H9 (cell line): ENCODE results near the gene NFILZ. TPM values are rescaled to one million over a fixed set of nuclear protein-coding genes. Genes with fewer than 3 reads are reported as not detected.

Experiments used
- DNase-seq: peaks from one replicate; pipeline ENCODE4 v3.0.0-alpha.2; 2017
- H2AFZ ChIP-seq: one replicate; pipeline ENCODE4 v1.6.1; 2013; ENCODE audit warnings: mild to moderate bottlenecking, low read length, control low read depth, moderate library complexity
- H2AK5ac ChIP-seq: 2 replicates; pipeline ENCODE4 v1.6.1; 2013; ENCODE audit warnings: low read length, control low read depth, mixed read lengths; ENCODE audit not compliant: insufficient read length
- H2BK120ac ChIP-seq: one replicate; pipeline ENCODE4 v1.6.1; 2013; ENCODE audit warnings: low read depth, mild to moderate bottlenecking, low read length, control low read depth, inconsistent platforms; ENCODE audit not compliant: poor library complexity, severe bottlenecking
- H2BK12ac ChIP-seq: 2 replicates; pipeline ENCODE4 v1.6.1; 2013; ENCODE audit warnings: low read length, control low read depth, mixed read lengths, low read depth; ENCODE audit not compliant: insufficient read length
- H2BK15ac ChIP-seq: 2 replicates; pipeline ENCODE4 v1.6.1; 2013; ENCODE audit warnings: low read depth, low read length, control low read depth
- H2BK20ac ChIP-seq: one replicate; pipeline ENCODE4 v1.6.1; 2013; ENCODE audit warnings: low read depth, mild to moderate bottlenecking, low read length, control low read depth, inconsistent platforms; ENCODE audit not compliant: poor library complexity, severe bottlenecking
- H2BK5ac ChIP-seq: 2 replicates; pipeline ENCODE4 v1.6.1; 2013; ENCODE audit warnings: low read length, control low read depth, mixed read lengths; ENCODE audit not compliant: insufficient read length
- H3K14ac ChIP-seq: 2 replicates; pipeline ENCODE4 v1.6.1; 2013; ENCODE audit warnings: low read length, control low read depth; ENCODE audit not compliant: insufficient read depth
- H3K18ac ChIP-seq: 2 replicates; pipeline ENCODE4 v1.6.1; 2013; ENCODE audit warnings: low read depth, mild to moderate bottlenecking, mixed read lengths, low read length, control low read depth; ENCODE audit not compliant: insufficient read length
- H3K23ac ChIP-seq: 2 replicates; pipeline ENCODE4 v1.6.1; 2013; ENCODE audit warnings: low read length, control low read depth, mixed read lengths, low read depth; ENCODE audit not compliant: insufficient read length
- H3K23me2 ChIP-seq: 2 replicates; pipeline ENCODE4 v1.6.1; 2013; ENCODE audit warnings: low read depth, mild to moderate bottlenecking, mixed read lengths, low read length, control low read depth; ENCODE audit not compliant: insufficient read length, poor library complexity, severe bottlenecking
- H3K27ac ChIP-seq: 2 replicates; pipeline ENCODE4 v1.5.1; 2013; ENCODE audit warnings: low read length, control low read depth, mixed read lengths, low read depth; ENCODE audit not compliant: insufficient read length
- H3K27me3 ChIP-seq: 2 replicates; pipeline ENCODE4 v1.6.1; 2013; ENCODE audit warnings: low read length, control low read depth, inconsistent platforms; ENCODE audit not compliant: insufficient read depth
- H3K4ac ChIP-seq: 2 replicates; pipeline ENCODE4 v1.6.1; 2013; ENCODE audit warnings: low read depth, mild to moderate bottlenecking, control low read depth, inconsistent platforms, low read length, moderate library complexity
- H3K4me1 ChIP-seq: 2 replicates; pipeline ENCODE4 v1.6.1; 2013; ENCODE audit warnings: low read length, control low read depth, inconsistent platforms; ENCODE audit not compliant: insufficient read depth
- H3K4me2 ChIP-seq: 2 replicates; pipeline ENCODE4 v1.6.1; 2013; ENCODE audit warnings: low read length, control low read depth, mixed read lengths; ENCODE audit not compliant: insufficient read length, insufficient read depth
- H3K56ac ChIP-seq: 2 replicates; pipeline ENCODE4 v1.6.1; 2013; ENCODE audit warnings: low read depth, mild to moderate bottlenecking, mixed read lengths, low read length, control low read depth; ENCODE audit not compliant: insufficient read length
- H3K79me1 ChIP-seq: 2 replicates; pipeline ENCODE4 v1.6.1; 2013; ENCODE audit warnings: low read depth, mild to moderate bottlenecking, moderate library complexity, low read length, control low read depth, inconsistent platforms; ENCODE audit not compliant: insufficient read depth, poor library complexity, severe bottlenecking
- H3K79me2 ChIP-seq: 2 replicates; pipeline ENCODE4 v1.6.1; 2013; ENCODE audit warnings: low read length, control low read depth, inconsistent platforms; ENCODE audit not compliant: insufficient read depth
- H3K9ac ChIP-seq: 2 replicates; pipeline ENCODE4 v1.6.1; 2013; ENCODE audit warnings: low read length, control low read depth, mixed read lengths; ENCODE audit not compliant: insufficient read length; ENCODE audit errors: extremely low read depth
- H3K9me3 ChIP-seq: one replicate; pipeline ENCODE4 v1.6.1; 2013; ENCODE audit warnings: low read depth, low read length, inconsistent platforms; ENCODE audit not compliant: control insufficient read depth
- H3T11ph ChIP-seq: one replicate; pipeline ENCODE4 v1.6.1; 2013; ENCODE audit warnings: mild to moderate bottlenecking, low read length, control low read depth, inconsistent platforms
- H4K20me1 ChIP-seq: one replicate; pipeline ENCODE4 v1.6.1; 2013; ENCODE audit not compliant: control insufficient read depth, insufficient read length, insufficient read depth
- H4K5ac ChIP-seq: 2 replicates; pipeline ENCODE4 v1.6.1; 2013; ENCODE audit warnings: low read depth, mild to moderate bottlenecking, mixed read lengths, low read length, control low read depth; ENCODE audit not compliant: insufficient read length
- H4K8ac ChIP-seq: replicated peaks from 2 replicates; pipeline ENCODE4 v1.6.1; 2013; ENCODE audit warnings: low read length, control low read depth, mixed read lengths, low read depth; ENCODE audit not compliant: insufficient read length
- H4K91ac ChIP-seq: 2 replicates; pipeline ENCODE4 v1.6.1; 2013; ENCODE audit warnings: low read depth, mild to moderate bottlenecking, moderate library complexity, mixed read lengths, low read length, control low read depth; ENCODE audit not compliant: insufficient read length
- H3K27ac Mint-ChIP-seq, 3 experiments: 2 replicates in 2 of 3; 3 replicates in 1 of 3; pipeline ENCODE4 v1.8.0; 2020 to 2021; ENCODE audit warnings: mixed read lengths in 3 of 3, mild to moderate bottlenecking in 1 of 3, moderate library complexity in 1 of 3
- H3K27me3 Mint-ChIP-seq: 2 replicates; pipeline ENCODE4 v1.8.0; 2021; ENCODE audit warnings: low read depth, mild to moderate bottlenecking, moderate library complexity, mixed read lengths
- H3K36me3 Mint-ChIP-seq, 3 experiments: 2 replicates in 2 of 3; 3 replicates in 1 of 3; pipeline ENCODE4 v1.8.0; 2020 to 2021; ENCODE audit warnings: low read depth in 3 of 3, mixed read lengths in 3 of 3; ENCODE audit not compliant: insufficient read depth in 1 of 3
- H3K4me1 Mint-ChIP-seq, 2 experiments: 2 replicates each; pipeline ENCODE4 v1.8.0; 2020; ENCODE audit warnings: mixed read lengths in 2 of 2
- H3K4me3 Mint-ChIP-seq, 2 experiments: 2 replicates in 1 of 2; 3 replicates in 1 of 2; pipeline ENCODE4 v1.8.0; 2020 to 2021; ENCODE audit warnings: mild to moderate bottlenecking in 2 of 2, mixed read lengths in 2 of 2, moderate library complexity in 1 of 2
- H3K9me3 Mint-ChIP-seq, 2 experiments: 2 replicates in 1 of 2; 3 replicates in 1 of 2; pipeline ENCODE4 v1.8.0; 2020; ENCODE audit warnings: mild to moderate bottlenecking in 2 of 2, mixed read lengths in 2 of 2, moderate library complexity in 1 of 2
- WGBS: extraction: QIAGEN DNeasy Blood & Tissue Kit; methylation state at CpG from one replicate; pipeline ENCODE4 v1.1.7; 2013; ENCODE audit warnings: missing lambda C conversion rate, low lambda C conversion rate, mixed read lengths; ENCODE audit not compliant: insufficient read length; ENCODE audit errors: extremely low coverage; 5-methylcytosine and 5-hydroxymethylcytosine counted together
- total RNA-seq: library from RNA; stranded (reverse); gene quantifications from 2 replicates; pipeline ENCODE4 v1.2.1, GENCODE V29; 2021
- TF ChIP-seq, protein P1 (sequence below): fragments of 200-600 bp; sonication (generic); conservative IDR thresholded peaks from 3 replicates; pipeline ENCODE4 v1.8.0; 2021; ENCODE audit warnings: antibody characterized with exemption, mild to moderate bottlenecking

Gene NFILZ
- total RNA-seq, 1 experiment from 2014 or later = not detected

DNA sequence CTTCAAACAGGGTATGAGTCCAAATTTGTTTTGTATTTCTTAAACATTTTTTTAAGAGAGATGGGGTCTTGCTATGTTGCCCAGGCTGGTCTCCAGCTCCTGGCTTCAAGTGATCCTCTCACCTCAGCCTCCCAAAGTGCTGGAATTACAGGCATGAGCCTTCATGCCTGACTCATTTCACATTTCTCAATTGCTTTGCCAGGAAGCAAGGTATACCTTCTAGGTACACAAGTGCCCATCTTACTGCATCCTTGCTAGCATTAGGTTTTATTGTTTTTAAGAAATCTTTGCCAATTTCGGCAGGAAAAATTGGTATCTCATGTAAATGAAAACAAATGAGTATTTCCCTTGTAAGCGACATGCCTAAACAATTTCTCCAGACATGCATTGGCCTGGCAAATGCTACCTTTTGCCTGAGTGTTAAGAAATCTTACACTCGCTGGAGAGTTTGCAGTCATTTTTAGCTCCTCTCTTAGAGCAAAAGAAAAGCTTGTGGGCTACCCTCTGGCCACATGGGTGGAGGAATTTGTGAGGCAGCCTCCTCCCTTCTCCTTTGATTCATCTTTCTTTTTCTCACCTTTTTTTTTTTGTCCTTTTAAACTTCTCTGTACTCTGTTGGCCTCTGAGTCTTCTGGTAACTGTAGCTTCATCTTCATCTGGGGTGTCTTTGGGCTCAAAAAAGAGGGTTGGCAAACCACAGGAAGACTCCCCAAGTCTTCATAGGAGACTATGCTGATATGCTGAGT, 35.2 kb downstream of the NFILZ start:
- H3K9ac ChIP-seq = no peak overlapping the region
- no peaks in the 10 kb centered on the region for H3K23me2 ChIP-seq
- no peak overlapping the region for H3K4me2 ChIP-seq
- Mint-ChIP-seq H3K27ac (no peak overlapping the region), H3K4me3 (no peak overlapping the region), H3K9me3 (peaks cover 0 to 19% of the 10 kb centered on the region in 2 experiments; a peak in 2 of 5 replicates), H3K27me3 (peaks cover 10% of the 10 kb centered on the region), H3K4me1 (peaks cover 0 to 5% of the 10 kb centered on the region in 2 experiments; a peak in 2 of 4 replicates), H3K36me3 (no peaks in the 10 kb centered on the region)
- H4K8ac ChIP-seq = no peak overlapping the region
- H3K79me1 ChIP-seq = no peaks in the 10 kb centered on the region
- no peak overlapping the region for H4K91ac ChIP-seq
- no peak overlapping the region for H3K56ac ChIP-seq
- H3K4ac ChIP-seq = no peak overlapping the region
- H3K27me3 ChIP-seq = no peaks in the 10 kb centered on the region
- H3K18ac ChIP-seq = no peak overlapping the region
- no peak overlapping the region for H3K27ac ChIP-seq
- no peaks in the 10 kb centered on the region for H4K20me1 ChIP-seq
- H3K9me3 ChIP-seq = no peaks in the 10 kb centered on the region
- H2BK15ac ChIP-seq = no peak overlapping the region
- H3K4me1 ChIP-seq = no peaks in the 10 kb centered on the region
- no peak overlapping the region for H2BK5ac ChIP-seq
- H2AK5ac ChIP-seq = no peak overlapping the region
- no peak overlapping the region for H2BK120ac ChIP-seq
- no CpG with 5 or more reads among the region's 3 CpGs for WGBS
- no peak overlapping the region for H2BK12ac ChIP-seq
- no peak overlapping the region for H4K5ac ChIP-seq
- no peak overlapping the region for H3T11ph ChIP-seq
- no peak overlapping the region for H3K14ac ChIP-seq
- no peak overlapping the region for H2AFZ ChIP-seq
- H3K79me2 ChIP-seq = no peaks in the 10 kb centered on the region
- DNase-seq = no peak
- no peak overlapping the region for H2BK20ac ChIP-seq
- H3K23ac ChIP-seq = no peak overlapping the region
- TF ChIP-seq, protein P1, sequence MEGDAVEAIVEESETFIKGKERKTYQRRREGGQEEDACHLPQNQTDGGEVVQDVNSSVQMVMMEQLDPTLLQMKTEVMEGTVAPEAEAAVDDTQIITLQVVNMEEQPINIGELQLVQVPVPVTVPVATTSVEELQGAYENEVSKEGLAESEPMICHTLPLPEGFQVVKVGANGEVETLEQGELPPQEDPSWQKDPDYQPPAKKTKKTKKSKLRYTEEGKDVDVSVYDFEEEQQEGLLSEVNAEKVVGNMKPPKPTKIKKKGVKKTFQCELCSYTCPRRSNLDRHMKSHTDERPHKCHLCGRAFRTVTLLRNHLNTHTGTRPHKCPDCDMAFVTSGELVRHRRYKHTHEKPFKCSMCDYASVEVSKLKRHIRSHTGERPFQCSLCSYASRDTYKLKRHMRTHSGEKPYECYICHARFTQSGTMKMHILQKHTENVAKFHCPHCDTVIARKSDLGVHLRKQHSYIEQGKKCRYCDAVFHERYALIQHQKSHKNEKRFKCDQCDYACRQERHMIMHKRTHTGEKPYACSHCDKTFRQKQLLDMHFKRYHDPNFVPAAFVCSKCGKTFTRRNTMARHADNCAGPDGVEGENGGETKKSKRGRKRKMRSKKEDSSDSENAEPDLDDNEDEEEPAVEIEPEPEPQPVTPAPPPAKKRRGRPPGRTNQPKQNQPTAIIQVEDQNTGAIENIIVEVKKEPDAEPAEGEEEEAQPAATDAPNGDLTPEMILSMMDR = no peak
